Brain microvascular endothelial cell (primary cell): ENCODE measurements around the gene CENPU.
"Not testable (repeated sequence)": the region's sequence is repeated elsewhere in the genome, so short reads cannot be mapped to it uniquely, and the experiment has no call there.

Source experiments
- DNase-seq: peaks from one replicate; pipeline ENCODE4 v3.0.0-alpha.2; 2020
- H3K27ac ChIP-seq: fragments of 250-450 bp; sonication (Bioruptor Pico); 2 replicates; pipeline ENCODE4 v1.5.1; 2020; ENCODE audit warnings: mild to moderate bottlenecking, moderate library complexity
- H3K27me3 ChIP-seq: fragments of 250-450 bp; sonication (Bioruptor Pico); replicated peaks from 2 replicates; pipeline ENCODE4 v1.5.1; 2020; ENCODE audit warnings: mild to moderate bottlenecking
- H3K36me3 ChIP-seq: fragments of 250-450 bp; sonication (Bioruptor Pico); replicated peaks from 2 replicates; pipeline ENCODE4 v1.5.1; 2020; ENCODE audit warnings: mild to moderate bottlenecking
- H3K4me3 ChIP-seq: 2 replicates; pipeline ENCODE4 v1.5.1; 2011; ENCODE audit warnings: low read depth, mild to moderate bottlenecking, control low read depth, low read length, moderate library complexity
- CTCF ChIP-seq: IDR thresholded peaks from 2 replicates; pipeline ENCODE4 v1.5.1; 2011; ENCODE audit warnings: low read depth, mild to moderate bottlenecking, moderate library complexity, low read length, control low read depth, inconsistent platforms; ENCODE audit errors: missing control alignments
- in situ Hi-C: cut with HindIII; loops from 2 replicates; pipeline ENCODE4 v1.10.0; 2017; ENCODE audit warnings: low sequenced_read_pairs, low pct_ligation_motif_present

Gene CENPU

GRCh38 chr4:184748251-184748652 lies 14.4 kb upstream of the CENPU start:
- H3K36me3 ChIP-seq = no peaks in the 10 kb centered on the region
- no peak overlapping the region for H3K4me3 ChIP-seq
- in situ Hi-C loops = no loop called here
- H3K27me3 ChIP-seq = no peaks in the 10 kb centered on the region
- no peak overlapping the region for H3K27ac ChIP-seq
- no peak for DNase-seq
- TF ChIP-seq CTCF = no peak

- H3K27ac ChIP-seq = no peak overlapping the region
- no peak for TF ChIP-seq CTCF
- H3K27me3 ChIP-seq = no peaks in the 10 kb centered on the region
- in situ Hi-C loops = no loop called here
- no peaks in the 10 kb centered on the region for H3K36me3 ChIP-seq
- no peak for DNase-seq
- no peak overlapping the region for H3K4me3 ChIP-seq
Observed at GRCh38 chr4:184747034-184747830, 13.3 kb upstream of the CENPU start.

GRCh38 chr4:184745831-184746795 lies 12.2 kb upstream of the CENPU start:
- H3K4me3 ChIP-seq = no peak overlapping the region
- peak; percentile 75 for DNase-seq
- in situ Hi-C loops = no loop called here
- peak overlapping the region; percentile 30 for H3K27ac ChIP-seq
- H3K36me3 ChIP-seq = no peaks in the 10 kb centered on the region
- no peaks in the 10 kb centered on the region for H3K27me3 ChIP-seq
- peak; percentile 85 for TF ChIP-seq CTCF

GRCh38 chr4:184744236-184744635 lies 10.3 kb upstream of the CENPU start:
- Histone ChIP-seq H3K4me3 (no peak overlapping the region), H3K27ac (no peak overlapping the region), H3K27me3 (no peaks in the 10 kb centered on the region), H3K36me3 (no peaks in the 10 kb centered on the region)
- TF ChIP-seq CTCF = no peak
- in situ Hi-C loops = no loop called here
- DNase-seq = no peak

GRCh38 chr4:184743650-184744049 lies 9.8 kb upstream of the CENPU start:
- Histone ChIP-seq H3K27me3 (no peaks in the 10 kb centered on the region), H3K27ac (no peak overlapping the region), H3K36me3 (no peaks in the 10 kb centered on the region), H3K4me3 (no peak overlapping the region)
- in situ Hi-C loops = no loop called here
- DNase-seq = no peak
- TF ChIP-seq CTCF = no peak

- H3K36me3 ChIP-seq, H3K27ac ChIP-seq, H3K27me3 ChIP-seq, DNase-seq, H3K4me3 ChIP-seq, in situ Hi-C loops: not testable (repeated sequence)
Observed at GRCh38 chr4:184741651-184742050, 7.8 kb upstream of the CENPU start.
